Liver (tissue), 9 donors: ENCODE results near the gene HTR4. TPM values are rescaled to one million over a fixed set of nuclear protein-coding genes. Genes with fewer than 3 reads are reported as not detected.

ENCODE experiments used
- DNase-seq: peaks from one replicate; pipeline ENCODE4 v3.0.0-alpha.2; 2017; ENCODE audit warnings: low spot score
- H3K27ac ChIP-seq, 2 donors: one replicate each; pipeline ENCODE4 v1.7.0; 2013; ENCODE audit warnings: inconsistent platforms in 2 of 2, low read length in 2 of 2, control low read depth in 1 of 2, low read depth in 1 of 2, mild to moderate bottlenecking in 1 of 2
- H3K27me3 ChIP-seq, 4 donors: one replicate each; pipeline versions ENCODE4 v1.6.1 to v1.7.0; 2013; ENCODE audit warnings: low read length in 3 of 4, inconsistent platforms in 1 of 4, mild to moderate bottlenecking in 1 of 4, moderate library complexity in 1 of 4; ENCODE audit not compliant: control insufficient read depth in 4 of 4, insufficient read depth in 4 of 4
- H3K36me3 ChIP-seq, 4 donors: one replicate each; pipeline versions ENCODE4 v1.6.1 to v1.7.0; 2013; ENCODE audit warnings: low read length in 3 of 4, mild to moderate bottlenecking in 3 of 4, low read depth in 1 of 4, moderate library complexity in 1 of 4; ENCODE audit not compliant: control insufficient read depth in 4 of 4, insufficient read depth in 3 of 4
- H3K4me1 ChIP-seq, 4 donors: one replicate each; pipeline versions ENCODE4 v1.6.1 to v1.7.0; 2013; ENCODE audit warnings: low read length in 3 of 4, mild to moderate bottlenecking in 3 of 4, moderate library complexity in 1 of 4; ENCODE audit not compliant: control insufficient read depth in 4 of 4, insufficient read depth in 4 of 4
- H3K4me3 ChIP-seq, 3 donors: one replicate each; pipeline versions ENCODE4 v1.6.1 to v1.7.0; 2013; ENCODE audit warnings: low read length in 3 of 3, control low read depth in 1 of 3, low read depth in 1 of 3, mild to moderate bottlenecking in 1 of 3
- H3K9ac ChIP-seq, 2 donors: one replicate each; pipeline ENCODE4 v1.7.0; 2013; ENCODE audit warnings: low read length in 2 of 2, mild to moderate bottlenecking in 2 of 2, moderate library complexity in 2 of 2, control low read depth in 1 of 2, low read depth in 1 of 2
- H3K9me3 ChIP-seq, 4 donors: one replicate each; pipeline versions ENCODE4 v1.6.1 to v1.7.0; 2013; ENCODE audit warnings: low read length in 3 of 4; ENCODE audit not compliant: control insufficient read depth in 4 of 4
- ATF3 ChIP-seq: IDR thresholded peaks from 2 replicates; pipeline ENCODE4 v1.6.1; 2016; ENCODE audit warnings: antibody characterized with exemption
- CTCF ChIP-seq: fragments of 150-350 bp; IDR thresholded peaks from 2 replicates; pipeline ENCODE4 v1.5.1; 2017; ENCODE audit warnings: improper control_type of control experiment, low read depth, low read length; ENCODE audit not compliant: missing input control
- EGR1 ChIP-seq, 2 donors: IDR thresholded peaks; 2 replicates each; pipeline ENCODE4 v1.6.1; 2016 to 2018; ENCODE audit warnings: antibody characterized with exemption in 2 of 2, low read depth in 2 of 2
- FOXA2 ChIP-seq: IDR thresholded peaks from 2 replicates; pipeline ENCODE4 v1.6.1; 2016; ENCODE audit warnings: antibody characterized with exemption
- GABPA ChIP-seq, 2 donors: IDR thresholded peaks in 1 of 2; conservative IDR thresholded peaks in 1 of 2; 2 replicates each; pipeline ENCODE4 v1.6.1; 2016; ENCODE audit warnings: antibody characterized with exemption in 2 of 2, mild to moderate bottlenecking in 1 of 2, moderate library complexity in 1 of 2
- HNF4A ChIP-seq, 2 donors: conservative IDR thresholded peaks; 2 replicates each; pipeline ENCODE4 v1.6.1; 2016; ENCODE audit warnings: antibody characterized with exemption in 2 of 2, mild to moderate bottlenecking in 2 of 2
- HNF4G ChIP-seq: IDR thresholded peaks from 2 replicates; pipeline ENCODE4 v1.6.1; 2016; ENCODE audit warnings: antibody characterized with exemption
- JUND ChIP-seq, 2 donors: IDR thresholded peaks; 2 replicates each; pipeline ENCODE4 v1.6.1; 2016; ENCODE audit warnings: antibody characterized with exemption in 2 of 2
- MAX ChIP-seq: IDR thresholded peaks from 2 replicates; pipeline ENCODE4 v1.6.1; 2016; ENCODE audit warnings: antibody characterized with exemption
- NR2F2 ChIP-seq: IDR thresholded peaks from 2 replicates; pipeline ENCODE4 v1.6.1; 2016; ENCODE audit warnings: antibody characterized with exemption
- RAD21 ChIP-seq, 2 donors: IDR thresholded peaks; 2 replicates each; pipeline ENCODE4 v1.6.1; 2016; ENCODE audit warnings: antibody characterized with exemption in 2 of 2, mild to moderate bottlenecking in 2 of 2
- RXRA ChIP-seq, 2 donors: IDR thresholded peaks; 2 replicates each; pipeline ENCODE4 v1.6.1; 2017 to 2018; ENCODE audit warnings: antibody characterized with exemption in 2 of 2, mild to moderate bottlenecking in 1 of 2
- SP1 ChIP-seq: IDR thresholded peaks from 2 replicates; pipeline ENCODE4 v1.6.1; 2018; ENCODE audit warnings: antibody characterized with exemption, mild to moderate bottlenecking
- TAF1 ChIP-seq: conservative IDR thresholded peaks from 2 replicates; pipeline ENCODE4 v1.6.1; 2016; ENCODE audit warnings: antibody characterized with exemption, mild to moderate bottlenecking
- YY1 ChIP-seq: IDR thresholded peaks from 2 replicates; pipeline ENCODE4 v1.6.1; 2016; ENCODE audit warnings: antibody characterized with exemption, mild to moderate bottlenecking
- ZBTB33 ChIP-seq: IDR thresholded peaks from 2 replicates; pipeline ENCODE4 v1.6.1; 2016; ENCODE audit warnings: antibody characterized with exemption
- WGBS: extraction: QIAGEN DNeasy Blood & Tissue Kit; methylation state at CpG from one replicate; pipeline ENCODE4 v1.1.7; 2013; 5-methylcytosine and 5-hydroxymethylcytosine counted together
- polyA plus RNA-seq, 2 donors: library from polyadenylated mRNA; stranded (reverse) in 1 of 2; unstranded in 1 of 2; fragments of 200-250 nt in 1 of 2; fragments of >200 nt in 1 of 2; fragmentation: Nextera tagmentation in 1 of 2; extraction: Ambion mirVana in 1 of 2; gene quantifications; one replicate each; pipeline versions ENCODE4 v1.2.1 to v1.2.3, GENCODE V29; 2013 to 2015
- total RNA-seq, 2 donors: library from RNA; depleted of rRNA; stranded (reverse); fragments of >200 nt; gene quantifications; one replicate each; pipeline ENCODE4 v1.2.3, GENCODE V29; 2014
- donor health status: healthy.
- donor health status: healthy.
- donor health status: healthy.
- donor health status: healthy.
- donor health status: healthy.

Gene HTR4
- total and polyA plus RNA-seq, 4 donors: 0.19 to 2.4 (median 0.98) TPM

- TF ChIP-seq CTCF (no peak), ZBTB33 (no peak), TAF1 (no peak), YY1 (peak; percentile 59), ATF3 (no peak), EGR1 (IDR thresholded peaks at IDR 0.05; ENCODE audit: low read depth in 2 of 2) (no peak), RXRA (IDR thresholded peaks at IDR 0.05) (peak; percentile 96 to 98)
Measured at GRCh38 chr5:148455185-148455584, 199.1 kb downstream of the HTR4 start (continued).

- Histone ChIP-seq H3K4me1 (peaks cover 0 to 8% (median 4%) of the 10 kb centered on the region in 4 donors), H3K4me3 (no peak overlapping the region), H3K27ac (no peak overlapping the region), H3K27me3 (no peaks in the 10 kb centered on the region), H3K36me3 (no peaks in the 10 kb centered on the region), H3K9ac (no peak overlapping the region), H3K9me3 (no peaks in the 10 kb centered on the region)
- TF ChIP-seq RAD21 (IDR thresholded peaks at IDR 0.05) (no peak), CTCF (no peak), ATF3 (no peak), FOXA2 (no peak), TAF1 (no peak), JUND (IDR thresholded peaks at IDR 0.05) (no peak), ZBTB33 (no peak), NR2F2 (no peak), GABPA (IDR thresholded peaks at IDR 0.05 in 1 of 2, conservative IDR thresholded peaks at IDR 0.05 in 1 of 2) (no peak), HNF4A (conservative IDR thresholded peaks at IDR 0.05) (no peak), EGR1 (IDR thresholded peaks at IDR 0.05; ENCODE audit: low read depth in 2 of 2) (no peak), SP1 (no peak), MAX (no peak), HNF4G (no peak), RXRA (IDR thresholded peaks at IDR 0.05) (no peak)
- DNase-seq: no peak
- 82% methylated on average over 5 of the region's 5 CpGs for WGBS
Measured at GRCh38 chr5:148454576-148454975, 199.8 kb downstream of the HTR4 start.
